ENCODE results near the gene SLC44A5.

- TF ChIP-seq, protein P1, sequence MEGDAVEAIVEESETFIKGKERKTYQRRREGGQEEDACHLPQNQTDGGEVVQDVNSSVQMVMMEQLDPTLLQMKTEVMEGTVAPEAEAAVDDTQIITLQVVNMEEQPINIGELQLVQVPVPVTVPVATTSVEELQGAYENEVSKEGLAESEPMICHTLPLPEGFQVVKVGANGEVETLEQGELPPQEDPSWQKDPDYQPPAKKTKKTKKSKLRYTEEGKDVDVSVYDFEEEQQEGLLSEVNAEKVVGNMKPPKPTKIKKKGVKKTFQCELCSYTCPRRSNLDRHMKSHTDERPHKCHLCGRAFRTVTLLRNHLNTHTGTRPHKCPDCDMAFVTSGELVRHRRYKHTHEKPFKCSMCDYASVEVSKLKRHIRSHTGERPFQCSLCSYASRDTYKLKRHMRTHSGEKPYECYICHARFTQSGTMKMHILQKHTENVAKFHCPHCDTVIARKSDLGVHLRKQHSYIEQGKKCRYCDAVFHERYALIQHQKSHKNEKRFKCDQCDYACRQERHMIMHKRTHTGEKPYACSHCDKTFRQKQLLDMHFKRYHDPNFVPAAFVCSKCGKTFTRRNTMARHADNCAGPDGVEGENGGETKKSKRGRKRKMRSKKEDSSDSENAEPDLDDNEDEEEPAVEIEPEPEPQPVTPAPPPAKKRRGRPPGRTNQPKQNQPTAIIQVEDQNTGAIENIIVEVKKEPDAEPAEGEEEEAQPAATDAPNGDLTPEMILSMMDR (IDR thresholded peaks at IDR 0.05 in 4 of 5, conservative IDR thresholded peaks at IDR 0.05 in 1 of 5), result no peak
- no peak for TF ChIP-seq POLR2A (IDR thresholded peaks at IDR 0.05)
Observed at GRCh38 chr1:75471252-75471651, 139.7 kb downstream of the SLC44A5 start.
